GM12891 (cell line): Measurements from ENCODE around the gene HS2ST1.

Experiments used
- DNase-seq: peaks from one replicate; pipeline ENCODE4 v3.0.0; 2011; ENCODE audit warnings: low spot score; ENCODE audit not compliant: insufficient read length
- FAIRE-seq: peaks from 2 replicates; lab custom pipeline; 2011; peaks lifted over from hg19 to GRCh38; lab: Jason Lieb, UNC
- PAX5 ChIP-seq: IDR thresholded peaks from 2 replicates; pipeline ENCODE4 v1.6.1; 2011; ENCODE audit warnings: low read length, moderate library complexity, mild to moderate bottlenecking; ENCODE audit not compliant: insufficient read depth, severe bottlenecking
- POLR2A ChIP-seq: IDR thresholded peaks from 2 replicates; pipeline ENCODE4 v1.6.1; 2011; ENCODE audit warnings: low read depth, low read length, control low read depth
- POLR2AphosphoS5 ChIP-seq: IDR thresholded peaks from 2 replicates; pipeline ENCODE4 v1.6.1; 2011; ENCODE audit warnings: low read depth, low read length, control low read depth
- POU2F2 ChIP-seq: IDR thresholded peaks from 2 replicates; pipeline ENCODE4 v1.6.1; 2011; ENCODE audit warnings: low read depth, mild to moderate bottlenecking, control low read depth, low read length, moderate library complexity
- SPI1 ChIP-seq: IDR thresholded peaks from 2 replicates; pipeline ENCODE4 v1.6.1; 2011; ENCODE audit warnings: low read depth, low read length, control low read depth
- TAF1 ChIP-seq: IDR thresholded peaks from 2 replicates; pipeline ENCODE4 v1.6.1; 2011; ENCODE audit warnings: low read depth, low read length, control low read depth

Gene HS2ST1

GRCh38 chr1:87150143-87150542 lies 235.7 kb downstream of the HS2ST1 start:
- FAIRE-seq = no peak
- DNase-seq = no peak
- TF ChIP-seq POU2F2 (no peak), POLR2A (no peak), PAX5 (no peak), TAF1 (no peak), POLR2AphosphoS5 (no peak), SPI1 (no peak)

- peak; percentile 39 for DNase-seq
- peak; percentile 77 for FAIRE-seq
- TF ChIP-seq POU2F2 = 0 out of 2 replicates have a peak, but pooled peaks have one; percentile 29
- TF ChIP-seq POLR2AphosphoS5 = no peak
Observed at GRCh38 chr1:87151500-87152421, 237.3 kb downstream of the HS2ST1 start.

GRCh38 chr1:87154384-87154783 lies 239.9 kb downstream of the HS2ST1 start:
- no peak for FAIRE-seq
- no peak for DNase-seq
- TF ChIP-seq PAX5 (no peak), SPI1 (no peak), POLR2AphosphoS5 (no peak), POLR2A (no peak), POU2F2 (no peak), TAF1 (no peak)

- FAIRE-seq = no peak
Observed at GRCh38 chr1:87155170-87155569, 240.7 kb downstream of the HS2ST1 start.

GRCh38 chr1:87155648-87156047 lies 241.2 kb downstream of the HS2ST1 start:
- DNase-seq = no peak
- no peak for FAIRE-seq
- no peak for TF ChIP-seq PAX5
- no peak for TF ChIP-seq TAF1
- no peak for TF ChIP-seq SPI1
- TF ChIP-seq POLR2A = no peak
- TF ChIP-seq POLR2AphosphoS5 = no peak
- no peak for TF ChIP-seq POU2F2

More at GRCh38 chr1:87155170-87155569, 240.7 kb downstream of the HS2ST1 start:
- no peak for TF ChIP-seq PAX5
- no peak for TF ChIP-seq POLR2AphosphoS5
- TF ChIP-seq TAF1 = no peak
- TF ChIP-seq POLR2A = no peak
- TF ChIP-seq POU2F2 = no peak
- no peak for TF ChIP-seq SPI1
- no peak for DNase-seq

- FAIRE-seq (no peak), DNase-seq (no peak)
- TF ChIP-seq SPI1 = no peak
- no peak for TF ChIP-seq POU2F2
- TF ChIP-seq POLR2AphosphoS5 = no peak
Observed at GRCh38 chr1:87156124-87156523, 241.7 kb downstream of the HS2ST1 start.

- no peak for DNase-seq
- TF ChIP-seq POLR2AphosphoS5 (no peak), POU2F2 (no peak), TAF1 (no peak), PAX5 (no peak), POLR2A (no peak), SPI1 (no peak)
- no peak for FAIRE-seq
Observed at GRCh38 chr1:87159378-87159915, 245.0 kb downstream of the HS2ST1 start.
